Trophoblast cell (in vitro differentiated cells and primary cell): ENCODE data around the gene VOPP1.

Experiments
- DNase-seq, 2 donors: peaks; one replicate each; pipeline ENCODE4 v3.0.0-alpha.2; 2016
- H2AFZ ChIP-seq: 2 replicates; pipeline ENCODE4 v1.6.1; 2013; ENCODE audit warnings: low read length, moderate library complexity, mild to moderate bottlenecking; ENCODE audit not compliant: insufficient read depth, poor library complexity
- H2AK5ac ChIP-seq: 2 replicates; pipeline ENCODE4 v1.6.1; 2013; ENCODE audit warnings: mild to moderate bottlenecking, low read length
- H2BK120ac ChIP-seq: 2 replicates; pipeline ENCODE4 v1.6.1; 2013; ENCODE audit warnings: low read length, mild to moderate bottlenecking, moderate library complexity; ENCODE audit not compliant: insufficient read depth, poor library complexity
- H2BK12ac ChIP-seq: 2 replicates; pipeline ENCODE4 v1.6.1; 2013; ENCODE audit warnings: mild to moderate bottlenecking, low read length, moderate library complexity
- H2BK5ac ChIP-seq: 2 replicates; pipeline ENCODE4 v1.6.1; 2013; ENCODE audit warnings: low read length, low read depth, moderate library complexity, mild to moderate bottlenecking; ENCODE audit not compliant: poor library complexity
- H3K14ac ChIP-seq: 2 replicates; pipeline ENCODE4 v1.6.1; 2013; ENCODE audit warnings: mild to moderate bottlenecking, low read length
- H3K18ac ChIP-seq: 2 replicates; pipeline ENCODE4 v1.6.1; 2013; ENCODE audit warnings: mild to moderate bottlenecking, low read length
- H3K23ac ChIP-seq: 2 replicates; pipeline ENCODE4 v1.6.1; 2013; ENCODE audit warnings: low read length
- H3K27ac ChIP-seq: 2 replicates; pipeline ENCODE4 v1.5.1; 2013; ENCODE audit warnings: low read depth, mild to moderate bottlenecking, inconsistent platforms, low read length, moderate library complexity
- H3K27me3 ChIP-seq: 2 replicates; pipeline ENCODE4 v1.6.1; 2013; ENCODE audit warnings: inconsistent platforms, mild to moderate bottlenecking, low read length, moderate library complexity; ENCODE audit not compliant: insufficient read depth
- H3K36me3 ChIP-seq, 2 experiments: 1 replicate in 1 of 2; 2 replicates in 1 of 2; pipeline ENCODE4 v1.6.1; 2013; ENCODE audit warnings: low read length in 2 of 2, mild to moderate bottlenecking in 2 of 2, moderate library complexity in 1 of 2; ENCODE audit not compliant: insufficient read depth in 2 of 2, control insufficient read depth in 1 of 2
- H3K4ac ChIP-seq: 2 replicates; pipeline ENCODE4 v1.6.1; 2013; ENCODE audit warnings: low read depth, mild to moderate bottlenecking, low read length, moderate library complexity
- H3K4me1 ChIP-seq, 2 experiments: 1 replicate in 1 of 2; 2 replicates in 1 of 2; pipeline ENCODE4 v1.6.1; 2013; ENCODE audit warnings: low read length in 2 of 2, mild to moderate bottlenecking in 2 of 2, moderate library complexity in 1 of 2; ENCODE audit not compliant: insufficient read depth in 2 of 2, control insufficient read depth in 1 of 2
- H3K4me2 ChIP-seq: 2 replicates; pipeline ENCODE4 v1.6.1; 2013; ENCODE audit warnings: inconsistent platforms, mild to moderate bottlenecking, low read length, moderate library complexity
- H3K4me3 ChIP-seq: 2 replicates; pipeline ENCODE4 v1.5.1; 2013; ENCODE audit warnings: mild to moderate bottlenecking, low read depth, low read length, inconsistent platforms
- H3K79me1 ChIP-seq: one replicate; pipeline ENCODE4 v1.6.1; 2013; ENCODE audit warnings: low read length
- H3K79me2 ChIP-seq: 2 replicates; pipeline ENCODE4 v1.6.1; 2013; ENCODE audit warnings: low read length, mild to moderate bottlenecking; ENCODE audit not compliant: control insufficient read depth, insufficient read depth, poor library complexity
- H3K9ac ChIP-seq: 2 replicates; pipeline ENCODE4 v1.6.1; 2013; ENCODE audit warnings: mild to moderate bottlenecking, low read length
- H3K9me3 ChIP-seq: 2 replicates; pipeline ENCODE4 v1.6.1; 2013; ENCODE audit warnings: low read depth, mild to moderate bottlenecking, control low read depth, inconsistent platforms, low read length; ENCODE audit not compliant: insufficient read depth
- H4K12ac ChIP-seq: 2 replicates; pipeline ENCODE4 v1.6.1; 2013; ENCODE audit warnings: low read depth, mild to moderate bottlenecking, low read length, moderate library complexity
- H4K8ac ChIP-seq: 2 replicates; pipeline ENCODE4 v1.6.1; 2013; ENCODE audit warnings: low read depth, mild to moderate bottlenecking, low read length, moderate library complexity
- H4K91ac ChIP-seq: one replicate; pipeline ENCODE4 v1.6.1; 2013; ENCODE audit warnings: low read depth, mild to moderate bottlenecking, low read length, moderate library complexity
- WGBS: extraction: QIAGEN DNeasy Blood & Tissue Kit; methylation state at CpG from one replicate; pipeline ENCODE4 v1.1.7; 2013; ENCODE audit warnings: missing lambda C conversion rate; ENCODE audit not compliant: insufficient read length, insufficient coverage; ENCODE audit errors: extremely low coverage; 5-methylcytosine and 5-hydroxymethylcytosine counted together

VOPP1 gene

GRCh38 chr7:55468495-55468894 lies 103.8 kb downstream of the VOPP1 start:
- H3K23ac ChIP-seq: no peak overlapping the region
- no peak overlapping the region for H2BK120ac ChIP-seq

GRCh38 chr7:55467047-55467593 lies 105.2 kb downstream of the VOPP1 start:
- H2BK120ac ChIP-seq: no peak overlapping the region
- no peaks in the 10 kb centered on the region for H3K79me1 ChIP-seq
- no peak overlapping the region for H3K4me3 ChIP-seq
- no peak overlapping the region for H3K14ac ChIP-seq
- no peak overlapping the region for H3K18ac ChIP-seq
- H4K91ac ChIP-seq: no peak overlapping the region
- H4K8ac ChIP-seq: no peak overlapping the region
- DNase-seq: no peak
- peaks cover 12 to 13% of the 10 kb centered on the region in 2 experiments for H3K36me3 ChIP-seq
- no peaks in the 10 kb centered on the region for H3K27me3 ChIP-seq
- no peak overlapping the region for H3K4me2 ChIP-seq
- peaks cover 8% of the 10 kb centered on the region for H3K9me3 ChIP-seq
- H2AFZ ChIP-seq: no peak overlapping the region
- H3K23ac ChIP-seq: no peak overlapping the region
- no peak overlapping the region for H3K4ac ChIP-seq
- no peak overlapping the region for H3K27ac ChIP-seq
- no peaks in the 10 kb centered on the region for H3K79me2 ChIP-seq
- no peaks in the 10 kb centered on the region for H3K4me1 ChIP-seq
- WGBS: no CpG with 5 or more reads among the region's 7 CpGs
- no peak overlapping the region for H3K9ac ChIP-seq
- no peak overlapping the region for H2BK12ac ChIP-seq
- H4K12ac ChIP-seq: no peak overlapping the region
- no peak overlapping the region for H2AK5ac ChIP-seq
- H2BK5ac ChIP-seq: no peak overlapping the region

More at GRCh38 chr7:55468495-55468894, 103.8 kb downstream of the VOPP1 start:
- Histone ChIP-seq H4K8ac (no peak overlapping the region), H3K27ac (no peak overlapping the region), H4K91ac (no peak overlapping the region), H3K18ac (no peak overlapping the region), H3K4me1 (peaks cover 0 to 2% of the 10 kb centered on the region in 2 experiments), H3K9me3 (peaks cover 8% of the 10 kb centered on the region), H2BK5ac (no peak overlapping the region), H3K36me3 (peaks cover 12 to 13% of the 10 kb centered on the region in 2 experiments), H4K12ac (no peak overlapping the region), H3K79me1 (no peaks in the 10 kb centered on the region), H2AFZ (no peak overlapping the region), H3K4me3 (no peak overlapping the region), H3K4me2 (no peak overlapping the region), H2BK12ac (no peak overlapping the region), H2AK5ac (no peak overlapping the region), H3K27me3 (no peaks in the 10 kb centered on the region), H3K4ac (no peak overlapping the region), H3K79me2 (no peaks in the 10 kb centered on the region), H3K9ac (no peak overlapping the region), H3K14ac (no peak overlapping the region)
- no CpG with 5 or more reads among the region's 8 CpGs for WGBS
- DNase-seq: no peak

GRCh38 chr7:55465691-55466090 lies 106.6 kb downstream of the VOPP1 start:
- peaks cover 12 to 13% of the 10 kb centered on the region in 2 experiments for H3K36me3 ChIP-seq
- no peaks in the 10 kb centered on the region for H3K79me1 ChIP-seq
- H3K18ac ChIP-seq: no peak overlapping the region
- no peak overlapping the region for H4K12ac ChIP-seq
- no peak overlapping the region for H2BK5ac ChIP-seq
- DNase-seq: no peak
- no peaks in the 10 kb centered on the region for H3K27me3 ChIP-seq
- WGBS: no CpG with 5 or more reads among the region's 2 CpGs
- H3K4me3 ChIP-seq: no peak overlapping the region
- no peaks in the 10 kb centered on the region for H3K4me1 ChIP-seq
- H3K9ac ChIP-seq: no peak overlapping the region
- H2BK12ac ChIP-seq: no peak overlapping the region
- H3K14ac ChIP-seq: no peak overlapping the region
- no peak overlapping the region for H2BK120ac ChIP-seq
- no peak overlapping the region for H2AK5ac ChIP-seq
- H2AFZ ChIP-seq: no peak overlapping the region
- H4K8ac ChIP-seq: no peak overlapping the region
- H4K91ac ChIP-seq: no peak overlapping the region
- no peak overlapping the region for H3K27ac ChIP-seq
- no peaks in the 10 kb centered on the region for H3K79me2 ChIP-seq
- H3K4ac ChIP-seq: no peak overlapping the region
- H3K4me2 ChIP-seq: no peak overlapping the region
- H3K23ac ChIP-seq: no peak overlapping the region
- peaks cover 8% of the 10 kb centered on the region for H3K9me3 ChIP-seq

- no peaks in the 10 kb centered on the region for H3K27me3 ChIP-seq
- H3K79me2 ChIP-seq: no peaks in the 10 kb centered on the region
- H3K4me1 ChIP-seq: no peaks in the 10 kb centered on the region
- no peak overlapping the region for H4K8ac ChIP-seq
- H3K27ac ChIP-seq: no peak overlapping the region
- H3K4me3 ChIP-seq: no peak overlapping the region
- H3K4me2 ChIP-seq: no peak overlapping the region
- no peak overlapping the region for H3K18ac ChIP-seq
- no peak overlapping the region for H2AK5ac ChIP-seq
- H3K23ac ChIP-seq: no peak overlapping the region
- H4K91ac ChIP-seq: no peak overlapping the region
- no peak overlapping the region for H2BK5ac ChIP-seq
- H3K9ac ChIP-seq: no peak overlapping the region
- H3K9me3 ChIP-seq: peaks cover 8% of the 10 kb centered on the region
- H3K4ac ChIP-seq: no peak overlapping the region
- no peak overlapping the region for H2BK120ac ChIP-seq
- no CpG with 5 or more reads among the region's 2 CpGs for WGBS
- no peak overlapping the region for H2BK12ac ChIP-seq
- peak in 1 of 2 donors; percentile 13 for DNase-seq
- no peak overlapping the region for H4K12ac ChIP-seq
- H3K36me3 ChIP-seq: peaks cover 12 to 13% of the 10 kb centered on the region in 2 experiments
- H3K79me1 ChIP-seq: no peaks in the 10 kb centered on the region
- no peak overlapping the region for H2AFZ ChIP-seq
- H3K14ac ChIP-seq: no peak overlapping the region
Measured at GRCh38 chr7:55464422-55464821, 107.9 kb downstream of the VOPP1 start.
